ENCODE measurements around the gene TNFAIP3.
"Not testable (repeated sequence)": the region's sequence is repeated elsewhere in the genome, so short reads cannot be mapped to it uniquely, and the experiment has no call there.

DNA sequence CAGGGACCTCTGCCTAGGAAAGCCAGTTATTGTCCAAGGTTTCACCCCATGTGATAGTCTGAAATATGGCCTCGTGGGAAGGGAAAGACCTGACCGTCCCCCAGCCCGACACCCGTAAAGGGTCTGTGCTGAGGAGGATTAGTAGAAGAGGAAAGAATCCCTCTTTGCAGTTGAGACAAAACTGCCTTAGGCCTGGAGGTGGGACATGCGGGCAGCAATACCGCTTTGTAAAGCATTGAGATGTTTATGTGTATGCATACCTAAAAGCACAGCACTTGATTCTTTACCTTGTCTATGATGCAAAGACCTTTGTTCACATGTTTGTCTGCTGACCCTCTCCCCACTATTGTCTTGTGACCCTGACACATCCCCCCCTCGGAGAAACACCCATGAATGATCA is 22.3 kb upstream of the TNFAIP3 start:
- TF ChIP-seq EZH2 (IDR thresholded peaks at IDR 0.05; ENCODE audit: low read length, missing control alignments): not testable (repeated sequence)
- TF ChIP-seq, protein P1, sequence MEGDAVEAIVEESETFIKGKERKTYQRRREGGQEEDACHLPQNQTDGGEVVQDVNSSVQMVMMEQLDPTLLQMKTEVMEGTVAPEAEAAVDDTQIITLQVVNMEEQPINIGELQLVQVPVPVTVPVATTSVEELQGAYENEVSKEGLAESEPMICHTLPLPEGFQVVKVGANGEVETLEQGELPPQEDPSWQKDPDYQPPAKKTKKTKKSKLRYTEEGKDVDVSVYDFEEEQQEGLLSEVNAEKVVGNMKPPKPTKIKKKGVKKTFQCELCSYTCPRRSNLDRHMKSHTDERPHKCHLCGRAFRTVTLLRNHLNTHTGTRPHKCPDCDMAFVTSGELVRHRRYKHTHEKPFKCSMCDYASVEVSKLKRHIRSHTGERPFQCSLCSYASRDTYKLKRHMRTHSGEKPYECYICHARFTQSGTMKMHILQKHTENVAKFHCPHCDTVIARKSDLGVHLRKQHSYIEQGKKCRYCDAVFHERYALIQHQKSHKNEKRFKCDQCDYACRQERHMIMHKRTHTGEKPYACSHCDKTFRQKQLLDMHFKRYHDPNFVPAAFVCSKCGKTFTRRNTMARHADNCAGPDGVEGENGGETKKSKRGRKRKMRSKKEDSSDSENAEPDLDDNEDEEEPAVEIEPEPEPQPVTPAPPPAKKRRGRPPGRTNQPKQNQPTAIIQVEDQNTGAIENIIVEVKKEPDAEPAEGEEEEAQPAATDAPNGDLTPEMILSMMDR (conservative IDR thresholded peaks at IDR 0.05 in 1 of 2, IDR thresholded peaks at IDR 0.05 in 1 of 2; ENCODE audit: low read depth in 1 of 2, low read length in 2 of 2): not testable (repeated sequence)
